Neuronal stem cell (in vitro differentiated cells): Measurements from ENCODE around the gene HNRNPU.

Source experiments
- DNase-seq: peaks from one replicate; pipeline ENCODE4 v3.0.0-alpha.2; 2013; ENCODE audit warnings: low spot score
- H2AFZ ChIP-seq: one replicate; pipeline ENCODE4 v1.6.1; 2013; ENCODE audit warnings: mild to moderate bottlenecking, low read length, inconsistent platforms
- H2AK5ac ChIP-seq: 2 replicates; pipeline ENCODE4 v1.6.1; 2013; ENCODE audit warnings: low read depth, mild to moderate bottlenecking, inconsistent platforms, low read length, moderate library complexity, mixed read lengths
- H2BK120ac ChIP-seq: 2 replicates; pipeline ENCODE4 v1.6.1; 2013; ENCODE audit warnings: low read depth, mild to moderate bottlenecking, inconsistent platforms, low read length, moderate library complexity, mixed read lengths
- H2BK12ac ChIP-seq: one replicate; pipeline ENCODE4 v1.6.1; 2013; ENCODE audit warnings: low read length, inconsistent platforms
- H2BK15ac ChIP-seq: 2 replicates; pipeline ENCODE4 v1.6.1; 2013; ENCODE audit warnings: mild to moderate bottlenecking, low read length, inconsistent platforms, mixed read lengths
- H2BK5ac ChIP-seq: one replicate; pipeline ENCODE4 v1.6.1; 2013; ENCODE audit warnings: inconsistent platforms, mild to moderate bottlenecking, low read length, moderate library complexity
- H3K14ac ChIP-seq: one replicate; pipeline ENCODE4 v1.6.1; 2013; ENCODE audit warnings: low read length, inconsistent platforms
- H3K18ac ChIP-seq: 2 replicates; pipeline ENCODE4 v1.6.1; 2013; ENCODE audit warnings: low read length, inconsistent platforms
- H3K23ac ChIP-seq: 2 replicates; pipeline ENCODE4 v1.6.1; 2013; ENCODE audit warnings: low read depth, mild to moderate bottlenecking, mixed read lengths, low read length, inconsistent platforms; ENCODE audit not compliant: poor library complexity
- H3K27ac ChIP-seq: replicated peaks from 3 replicates; pipeline ENCODE4 v1.5.1; 2013; ENCODE audit warnings: low read length, inconsistent platforms
- H3K27me3 ChIP-seq, 3 experiments: 2 replicates each; pipeline ENCODE4 v1.6.1; 2013; ENCODE audit warnings: low read length in 3 of 3, mild to moderate bottlenecking in 2 of 3, inconsistent platforms in 1 of 3, low read depth in 1 of 3, mixed read lengths in 1 of 3, moderate library complexity in 1 of 3; ENCODE audit not compliant: control insufficient read depth in 3 of 3, insufficient read depth in 3 of 3
- H3K36me3 ChIP-seq, 2 donors: replicated peaks in 1 of 2; 2 replicates each; pipeline ENCODE4 v1.6.1; 2013; ENCODE audit warnings: low read length in 2 of 2; ENCODE audit not compliant: control insufficient read depth in 2 of 2, insufficient read depth in 2 of 2
- H3K4ac ChIP-seq: 2 replicates; pipeline ENCODE4 v1.6.1; 2013; ENCODE audit warnings: inconsistent platforms, mild to moderate bottlenecking, low read length, moderate library complexity
- H3K4me1 ChIP-seq, 2 donors: 1 replicate in 1 of 2; 2 replicates in 1 of 2; pipeline ENCODE4 v1.6.1; 2013; ENCODE audit warnings: low read length in 2 of 2, low read depth in 1 of 2; ENCODE audit not compliant: control insufficient read depth in 2 of 2, insufficient read depth in 1 of 2
- H3K4me2 ChIP-seq: one replicate; pipeline ENCODE4 v1.6.1; 2013; ENCODE audit warnings: mild to moderate bottlenecking, low read length, inconsistent platforms; ENCODE audit not compliant: insufficient read depth, poor library complexity, severe bottlenecking
- H3K4me3 ChIP-seq, 2 donors: 2 replicates each; pipeline ENCODE4 v1.5.1; 2013; ENCODE audit warnings: low read length in 2 of 2, mild to moderate bottlenecking in 2 of 2, inconsistent platforms in 1 of 2, moderate library complexity in 1 of 2
- H3K79me1 ChIP-seq: one replicate; pipeline ENCODE4 v1.6.1; 2013; ENCODE audit warnings: low read depth, mild to moderate bottlenecking, inconsistent platforms, low read length, moderate library complexity
- H3K9ac ChIP-seq: one replicate; pipeline ENCODE4 v1.6.1; 2013; ENCODE audit warnings: mild to moderate bottlenecking, low read depth, low read length, inconsistent platforms; ENCODE audit not compliant: poor library complexity
- H3K9me3 ChIP-seq, 2 donors: replicated peaks in 1 of 2; 2 replicates each; pipeline versions ENCODE3 to v1.6.1; 2013; ENCODE audit warnings: low read length in 2 of 2, mild to moderate bottlenecking in 2 of 2, inconsistent platforms in 1 of 2, low read depth in 1 of 2, mixed read lengths in 1 of 2, moderate library complexity in 1 of 2; ENCODE audit not compliant: control insufficient read depth in 2 of 2, insufficient read depth in 1 of 2
- H4K8ac ChIP-seq: one replicate; pipeline ENCODE4 v1.6.1; 2013; ENCODE audit warnings: low read depth, mild to moderate bottlenecking, inconsistent platforms, low read length, moderate library complexity
- H4K91ac ChIP-seq: one replicate; pipeline ENCODE4 v1.6.1; 2013; ENCODE audit warnings: low read length, low read depth, mild to moderate bottlenecking, inconsistent platforms; ENCODE audit not compliant: poor library complexity
- WGBS, 2 donors: extraction: QIAGEN DNeasy Blood & Tissue Kit; methylation state at CpG; one replicate each; pipeline ENCODE4 v1.1.7; 2013; ENCODE audit warnings: missing lambda C conversion rate in 2 of 2, mixed read lengths in 1 of 2; ENCODE audit not compliant: insufficient read length in 2 of 2, insufficient replicate concordance in 1 of 2; ENCODE audit errors: extremely low coverage in 2 of 2; 5-methylcytosine and 5-hydroxymethylcytosine counted together

HNRNPU gene

GRCh38 chr1:244852694-244853093, 11.6 kb downstream of the HNRNPU start:
- no peaks in the 10 kb centered on the region for H3K79me1 ChIP-seq
- H3K18ac ChIP-seq, result no peak overlapping the region
- no peak for DNase-seq
- H2AK5ac ChIP-seq, result no peak overlapping the region
- H2BK120ac ChIP-seq, result no peak overlapping the region
- H3K9me3 ChIP-seq, result no peaks in the 10 kb centered on the region
- no peak overlapping the region for H3K14ac ChIP-seq
- WGBS, 2 donors, result no CpG with 5 or more reads among the region's 1 CpG
- no peak overlapping the region for H3K9ac ChIP-seq
- H2AFZ ChIP-seq, result no peak overlapping the region
- H3K23ac ChIP-seq, result no peak overlapping the region
- H3K4me2 ChIP-seq, result no peak overlapping the region
- H3K4me1 ChIP-seq, result no peaks in the 10 kb centered on the region
- no peak overlapping the region for H2BK5ac ChIP-seq
- H4K91ac ChIP-seq, result no peak overlapping the region
- no peak overlapping the region for H3K4me3 ChIP-seq
- no peak overlapping the region for H3K27ac ChIP-seq
- no peak overlapping the region for H2BK12ac ChIP-seq
- no peak overlapping the region for H3K4ac ChIP-seq
- peaks cover 26 to 100% of the 10 kb centered on the region in 2 donors for H3K36me3 ChIP-seq
- H2BK15ac ChIP-seq, result no peak overlapping the region
- H4K8ac ChIP-seq, result no peak overlapping the region
- H3K27me3 ChIP-seq, result no peaks in the 10 kb centered on the region

- H3K4me3 ChIP-seq, result no peak overlapping the region
- H4K8ac ChIP-seq, result no peak overlapping the region
- no peak overlapping the region for H3K18ac ChIP-seq
- H3K9me3 ChIP-seq, result no peaks in the 10 kb centered on the region
- no peak overlapping the region for H3K23ac ChIP-seq
- no peak overlapping the region for H2BK120ac ChIP-seq
- H4K91ac ChIP-seq, result no peak overlapping the region
- no peak overlapping the region for H2AFZ ChIP-seq
- H3K36me3 ChIP-seq, result peaks cover 19 to 100% of the 10 kb centered on the region in 2 donors
- no peak overlapping the region for H3K4ac ChIP-seq
- H3K79me1 ChIP-seq, result no peaks in the 10 kb centered on the region
- no peak overlapping the region for H3K4me2 ChIP-seq
- no peak overlapping the region for H2AK5ac ChIP-seq
- H3K14ac ChIP-seq, result no peak overlapping the region
- no peak overlapping the region for H2BK5ac ChIP-seq
- H3K4me1 ChIP-seq, result no peaks in the 10 kb centered on the region
- H2BK12ac ChIP-seq, result no peak overlapping the region
- no peak for DNase-seq
- no peak overlapping the region for H3K9ac ChIP-seq
- no peak overlapping the region for H2BK15ac ChIP-seq
- no CpG with 5 or more reads among the region's 4 CpGs for WGBS, 2 donors
- H3K27me3 ChIP-seq, result no peaks in the 10 kb centered on the region
- H3K27ac ChIP-seq, result no peak overlapping the region
Observed at GRCh38 chr1:244851546-244852231, 12.7 kb downstream of the HNRNPU start.

GRCh38 chr1:244850896-244851295, 13.4 kb downstream of the HNRNPU start:
- Histone ChIP-seq H3K27ac (no peak overlapping the region), H3K9me3 (no peaks in the 10 kb centered on the region), H3K23ac (no peak overlapping the region), H2AK5ac (no peak overlapping the region), H3K4me3 (no peak overlapping the region), H2BK120ac (no peak overlapping the region), H3K14ac (no peak overlapping the region), H2AFZ (no peak overlapping the region), H4K8ac (no peak overlapping the region), H3K36me3 (peaks cover 19 to 100% of the 10 kb centered on the region in 2 donors), H3K27me3 (no peaks in the 10 kb centered on the region), H3K4ac (no peak overlapping the region), H3K79me1 (no peaks in the 10 kb centered on the region), H3K9ac (no peak overlapping the region), H3K4me1 (no peaks in the 10 kb centered on the region), H2BK5ac (no peak overlapping the region), H4K91ac (no peak overlapping the region), H3K18ac (no peak overlapping the region), H2BK12ac (no peak overlapping the region), H3K4me2 (no peak overlapping the region), H2BK15ac (no peak overlapping the region)
- DNase-seq, result no peak
- WGBS, 2 donors, result no CpG with 5 or more reads among the region's 2 CpGs

GRCh38 chr1:244850099-244850852, 14.1 kb downstream of the HNRNPU start:
- Histone ChIP-seq H3K9me3 (no peaks in the 10 kb centered on the region), H2BK120ac (no peak overlapping the region), H3K14ac (no peak overlapping the region), H3K36me3 (peaks cover 16 to 100% of the 10 kb centered on the region in 2 donors), H3K18ac (no peak overlapping the region), H3K4me2 (no peak overlapping the region), H2AK5ac (no peak overlapping the region), H2BK15ac (no peak overlapping the region), H3K79me1 (no peaks in the 10 kb centered on the region), H2AFZ (no peak overlapping the region), H3K4me1 (no peaks in the 10 kb centered on the region), H4K8ac (no peak overlapping the region), H3K9ac (no peak overlapping the region), H3K4ac (no peak overlapping the region), H3K4me3 (no peak overlapping the region), H3K23ac (no peak overlapping the region), H3K27me3 (no peaks in the 10 kb centered on the region), H4K91ac (no peak overlapping the region), H3K27ac (no peak overlapping the region), H2BK5ac (no peak overlapping the region), H2BK12ac (no peak overlapping the region)
- no CpG with 5 or more reads among the region's 3 CpGs for WGBS, 2 donors
- no peak for DNase-seq
